MM.1S (cell line): ENCODE data around the gene TP73.
A peak's percentile ranks its signal among the peaks of the same experiment; 100 is the strongest.

Experiments
- DNase-seq: peaks from one replicate; pipeline ENCODE4 v3.0.0-alpha.2; 2015
- H2AFZ ChIP-seq: fragments of 300-600 bp; sonication (generic); 2 replicates; pipeline ENCODE4 v1.6.0; 2016; ENCODE audit warnings: antibody characterized with exemption, low read length
- H3F3A ChIP-seq: fragments of 300-600 bp; sonication (generic); 2 replicates; pipeline ENCODE4 v1.6.1; 2016; ENCODE audit warnings: mild to moderate bottlenecking, antibody characterized with exemption, low read length, moderate library complexity, mixed read lengths; ENCODE audit not compliant: insufficient read depth
- H3K27ac ChIP-seq: fragments of 300-600 bp; sonication (generic); 2 replicates; pipeline ENCODE4 v1.5.1; 2016; ENCODE audit warnings: mild to moderate bottlenecking, low read length
- H3K27me3 ChIP-seq: fragments of 300-600 bp; sonication (generic); replicated peaks from 2 replicates; pipeline ENCODE4 v1.6.0; 2016; ENCODE audit warnings: low read length; ENCODE audit not compliant: insufficient read depth
- H3K36me3 ChIP-seq: fragments of 300-600 bp; sonication (generic); replicated peaks from 2 replicates; pipeline ENCODE4 v1.6.1; 2016; ENCODE audit warnings: mild to moderate bottlenecking, low read length, mixed read lengths; ENCODE audit not compliant: insufficient read depth
- H3K4me1 ChIP-seq: fragments of 300-600 bp; sonication (generic); 2 replicates; pipeline ENCODE4 v1.6.1; 2016; ENCODE audit warnings: low read length, mixed read lengths
- H3K4me2 ChIP-seq: fragments of 300-600 bp; sonication (generic); 2 replicates; pipeline ENCODE4 v1.6.0; 2016; ENCODE audit warnings: low read depth, low read length
- H3K4me3 ChIP-seq: fragments of 300-600 bp; sonication (generic); 2 replicates; pipeline ENCODE4 v1.5.1; 2016; ENCODE audit warnings: low read length, mixed read lengths
- H3K79me2 ChIP-seq: fragments of 300-600 bp; sonication (generic); 2 replicates; pipeline ENCODE4 v1.6.1; 2016; ENCODE audit warnings: mixed run types, low read length, mixed read lengths
- H3K9ac ChIP-seq: fragments of 300-600 bp; sonication (generic); 2 replicates; pipeline ENCODE4 v1.6.1; 2016; ENCODE audit warnings: low read length, mixed read lengths
- H3K9me2 ChIP-seq: fragments of 300-600 bp; sonication (generic); replicated peaks from 2 replicates; pipeline ENCODE4 v1.6.1; 2016; ENCODE audit warnings: mild to moderate bottlenecking, low read length, mixed read lengths; ENCODE audit not compliant: insufficient read depth
- H3K9me3 ChIP-seq: fragments of 300-600 bp; sonication (generic); replicated peaks from 2 replicates; pipeline ENCODE4 v1.6.1; 2016; ENCODE audit warnings: mild to moderate bottlenecking, low read length, mixed read lengths; ENCODE audit not compliant: insufficient read depth
- H4K20me1 ChIP-seq: fragments of 300-600 bp; sonication (generic); 2 replicates; pipeline ENCODE4 v1.6.1; 2016; ENCODE audit warnings: mild to moderate bottlenecking, low read length, moderate library complexity, mixed read lengths; ENCODE audit not compliant: insufficient read depth
- EZH2 ChIP-seq: fragments of 300-600 bp; sonication (generic); optimal IDR thresholded peaks from 2 replicates; pipeline ENCODE3; 2017; ENCODE audit warnings: low read depth, mild to moderate bottlenecking, antibody characterized with exemption, low read length, mixed read lengths
- EZH2phosphoT487 ChIP-seq: fragments of 300-600 bp; sonication (generic); IDR thresholded peaks from 2 replicates; pipeline ENCODE4 v1.6.1; 2018; ENCODE audit warnings: antibody characterized with exemption, low read length
- TF ChIP-seq, protein P1 (sequence below): fragments of 300-600 bp; sonication (generic); IDR thresholded peaks from 2 replicates; pipeline ENCODE4 v1.5.1; 2016; ENCODE audit warnings: antibody characterized with exemption, low read length, mixed read lengths

The TP73 gene

DNA sequence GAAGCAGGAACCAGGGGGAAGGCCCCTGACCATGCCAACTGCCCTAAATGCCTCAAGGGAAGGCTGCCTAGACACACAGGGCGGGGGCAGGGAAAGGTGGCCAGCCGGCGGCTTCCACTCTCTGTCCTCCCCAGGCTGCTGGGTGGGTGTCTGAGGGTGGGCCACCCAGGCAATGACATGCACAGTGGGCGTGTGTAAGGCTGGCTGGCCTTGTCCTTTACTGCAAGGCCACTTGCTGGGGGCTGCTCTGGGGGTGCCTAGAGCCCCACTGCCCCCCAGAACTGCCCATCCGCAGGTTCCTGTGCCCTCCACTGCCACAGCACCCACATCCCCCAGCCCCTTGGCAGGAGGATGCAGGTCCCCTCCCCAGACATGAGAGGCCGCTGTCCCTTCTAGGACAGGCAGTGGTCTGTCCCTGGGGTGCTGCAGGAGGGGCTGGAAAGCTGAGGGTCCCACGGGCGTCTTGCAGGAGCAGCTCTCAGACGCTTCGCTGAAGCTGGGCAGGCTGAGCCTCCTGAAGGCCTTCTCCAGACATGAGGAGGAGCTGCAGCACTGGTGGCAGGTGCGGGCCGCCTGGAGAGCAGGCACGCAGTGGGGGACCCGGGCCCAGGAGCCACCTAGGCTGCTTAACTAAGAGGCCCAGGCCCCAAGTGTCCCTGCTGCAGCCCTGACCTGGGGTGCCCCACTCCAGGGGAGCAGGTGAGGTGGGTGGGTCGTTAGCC is 110.0 kb downstream of the TP73 start:
- H3K9ac ChIP-seq, result no peak overlapping the region
- H3K4me1 ChIP-seq, result no peaks in the 10 kb centered on the region
- H3K79me2 ChIP-seq, result no peaks in the 10 kb centered on the region
- no peaks in the 10 kb centered on the region for H3F3A ChIP-seq
- H3K9me3 ChIP-seq, result no peaks in the 10 kb centered on the region
- peaks cover 83% of the 10 kb centered on the region for H3K27me3 ChIP-seq
- no peak for TF ChIP-seq EZH2phosphoT487
- TF ChIP-seq, protein P1, sequence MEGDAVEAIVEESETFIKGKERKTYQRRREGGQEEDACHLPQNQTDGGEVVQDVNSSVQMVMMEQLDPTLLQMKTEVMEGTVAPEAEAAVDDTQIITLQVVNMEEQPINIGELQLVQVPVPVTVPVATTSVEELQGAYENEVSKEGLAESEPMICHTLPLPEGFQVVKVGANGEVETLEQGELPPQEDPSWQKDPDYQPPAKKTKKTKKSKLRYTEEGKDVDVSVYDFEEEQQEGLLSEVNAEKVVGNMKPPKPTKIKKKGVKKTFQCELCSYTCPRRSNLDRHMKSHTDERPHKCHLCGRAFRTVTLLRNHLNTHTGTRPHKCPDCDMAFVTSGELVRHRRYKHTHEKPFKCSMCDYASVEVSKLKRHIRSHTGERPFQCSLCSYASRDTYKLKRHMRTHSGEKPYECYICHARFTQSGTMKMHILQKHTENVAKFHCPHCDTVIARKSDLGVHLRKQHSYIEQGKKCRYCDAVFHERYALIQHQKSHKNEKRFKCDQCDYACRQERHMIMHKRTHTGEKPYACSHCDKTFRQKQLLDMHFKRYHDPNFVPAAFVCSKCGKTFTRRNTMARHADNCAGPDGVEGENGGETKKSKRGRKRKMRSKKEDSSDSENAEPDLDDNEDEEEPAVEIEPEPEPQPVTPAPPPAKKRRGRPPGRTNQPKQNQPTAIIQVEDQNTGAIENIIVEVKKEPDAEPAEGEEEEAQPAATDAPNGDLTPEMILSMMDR, result no peak
- no peak for TF ChIP-seq EZH2
- no peaks in the 10 kb centered on the region for H4K20me1 ChIP-seq
- DNase-seq, result no peak
- H3K4me3 ChIP-seq, result no peak overlapping the region
- no peak overlapping the region for H3K4me2 ChIP-seq
- H3K27ac ChIP-seq, result no peak overlapping the region
- H3K9me2 ChIP-seq, result no peaks in the 10 kb centered on the region
- no peak overlapping the region for H2AFZ ChIP-seq
- no peaks in the 10 kb centered on the region for H3K36me3 ChIP-seq

DNA sequence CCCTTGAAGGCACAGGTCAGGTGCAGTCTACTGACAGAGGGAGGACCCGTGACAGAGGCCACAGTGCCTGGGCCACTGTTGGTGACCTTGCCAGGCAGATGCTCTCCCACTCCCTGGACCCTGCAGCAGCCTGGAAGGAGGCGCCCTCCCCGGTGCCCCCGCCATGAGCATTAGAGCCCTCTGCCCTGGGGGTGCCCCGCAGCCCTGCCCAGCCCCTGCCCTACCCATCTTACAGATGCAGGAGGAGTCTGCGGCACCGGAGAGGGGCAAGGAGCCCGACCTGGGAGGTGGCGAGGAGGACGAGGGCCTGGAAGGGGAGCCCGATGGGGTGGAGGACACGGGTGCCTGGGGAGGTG is 110.5 kb downstream of the TP73 start:
- no peak overlapping the region for H3K4me3 ChIP-seq
- H3K9me2 ChIP-seq, result no peaks in the 10 kb centered on the region
- no peak overlapping the region for H2AFZ ChIP-seq
- H3K27me3 ChIP-seq, result peaks cover 88% of the 10 kb centered on the region
- no peak overlapping the region for H3K4me2 ChIP-seq
- H3K27ac ChIP-seq, result no peak overlapping the region
- TF ChIP-seq EZH2 (peak; percentile 44), EZH2phosphoT487 (no peak)
- TF ChIP-seq, protein P1, result no peak
- no peak overlapping the region for H3K9ac ChIP-seq
- no peaks in the 10 kb centered on the region for H3K4me1 ChIP-seq
- no peaks in the 10 kb centered on the region for H4K20me1 ChIP-seq
- no peaks in the 10 kb centered on the region for H3K79me2 ChIP-seq
- no peaks in the 10 kb centered on the region for H3F3A ChIP-seq
- no peaks in the 10 kb centered on the region for H3K36me3 ChIP-seq
- no peak for DNase-seq
- no peaks in the 10 kb centered on the region for H3K9me3 ChIP-seq

DNA sequence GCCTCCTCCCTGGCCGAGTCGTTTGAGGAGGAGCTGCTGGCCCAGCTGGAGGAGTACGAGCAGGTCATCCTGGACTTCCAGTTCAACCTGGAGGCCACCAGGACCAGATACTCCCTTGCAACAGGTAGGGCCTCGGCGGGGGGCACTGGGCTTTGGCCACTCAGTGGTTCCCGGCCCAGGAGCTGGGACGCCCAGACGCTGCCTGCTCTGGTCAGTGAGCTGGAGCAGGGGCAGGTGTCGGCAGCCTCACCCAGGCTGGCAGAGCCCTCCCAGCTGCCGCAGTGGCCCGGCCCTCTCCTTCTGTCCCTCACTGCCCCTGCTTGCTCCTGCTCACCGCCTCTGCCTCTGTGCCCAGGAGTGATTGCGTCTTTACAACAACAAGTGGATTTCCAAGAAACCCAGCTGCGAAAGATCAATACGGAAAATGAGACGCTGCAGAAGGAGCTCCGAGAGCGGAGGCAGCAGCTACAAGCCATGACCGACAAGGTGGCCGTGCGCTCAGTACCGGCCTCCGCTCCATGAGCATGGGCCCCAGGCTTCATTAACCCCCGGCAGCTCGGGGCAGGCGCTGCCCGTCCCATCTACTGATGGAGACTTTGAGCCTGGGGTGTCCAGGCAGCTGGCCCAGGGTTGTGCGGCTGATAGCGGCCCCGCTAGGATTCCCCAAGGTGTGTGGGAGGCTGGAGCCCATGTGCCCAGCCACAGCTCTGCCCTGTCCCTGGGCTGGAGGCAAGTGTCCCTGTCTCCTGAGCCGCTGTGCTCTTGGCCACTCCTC is 111.2 kb downstream of the TP73 start:
- Histone ChIP-seq H3K27me3 (peaks cover 95% of the 10 kb centered on the region), H3K9ac (no peak overlapping the region)
- no peak for TF ChIP-seq EZH2phosphoT487

More for the DNA sequence above, 111.2 kb downstream of the TP73 start:
- H2AFZ ChIP-seq, result no peak overlapping the region
- no peaks in the 10 kb centered on the region for H3K9me2 ChIP-seq
- H3K36me3 ChIP-seq, result no peaks in the 10 kb centered on the region
- no peak overlapping the region for H3K27ac ChIP-seq
- no peaks in the 10 kb centered on the region for H3F3A ChIP-seq
- no peaks in the 10 kb centered on the region for H3K9me3 ChIP-seq
- H4K20me1 ChIP-seq, result no peaks in the 10 kb centered on the region
- no peak for DNase-seq
- H3K4me1 ChIP-seq, result no peaks in the 10 kb centered on the region
- no peak overlapping the region for H3K4me3 ChIP-seq
- no peaks in the 10 kb centered on the region for H3K79me2 ChIP-seq
- no peak overlapping the region for H3K4me2 ChIP-seq
